GM10266 (cell line): Measurements from ENCODE around the gene FBXL13.

Experiments
- DNase-seq: peaks from one replicate; pipeline ENCODE4 v3.0.0; 2012; ENCODE audit errors: extremely low spot score
- CTCF ChIP-seq: IDR thresholded peaks from 2 replicates; pipeline ENCODE4 v1.5.1; 2012; ENCODE audit warnings: mild to moderate bottlenecking, low read depth; ENCODE audit not compliant: control insufficient read depth, insufficient read depth; ENCODE audit errors: missing control alignments

Gene FBXL13

GRCh38 chr7:102890292-102890970, 184.2 kb downstream of the FBXL13 start:
- DNase-seq, result no peak
- TF ChIP-seq CTCF, result no peak

DNA sequence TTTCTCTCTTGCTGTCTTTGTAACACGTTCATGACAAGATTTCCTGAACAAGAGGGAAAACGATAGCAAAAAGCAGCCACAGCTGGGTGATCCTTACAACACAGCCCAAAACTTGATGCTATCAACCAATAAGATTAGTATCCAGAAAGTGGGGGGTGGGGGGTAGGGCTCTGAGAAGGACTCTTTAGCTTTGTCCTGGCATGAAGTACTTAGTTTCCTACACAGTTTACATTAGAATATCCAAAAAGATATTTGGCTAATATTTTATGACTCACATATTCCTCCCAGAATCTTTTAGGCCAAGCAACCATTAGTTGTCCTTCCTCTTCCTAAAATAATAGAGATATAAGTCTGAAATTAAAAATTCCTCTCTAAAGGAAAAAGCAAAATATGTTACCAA, 184.7 kb downstream of the FBXL13 start:
- TF ChIP-seq CTCF, result no peak

DNA sequence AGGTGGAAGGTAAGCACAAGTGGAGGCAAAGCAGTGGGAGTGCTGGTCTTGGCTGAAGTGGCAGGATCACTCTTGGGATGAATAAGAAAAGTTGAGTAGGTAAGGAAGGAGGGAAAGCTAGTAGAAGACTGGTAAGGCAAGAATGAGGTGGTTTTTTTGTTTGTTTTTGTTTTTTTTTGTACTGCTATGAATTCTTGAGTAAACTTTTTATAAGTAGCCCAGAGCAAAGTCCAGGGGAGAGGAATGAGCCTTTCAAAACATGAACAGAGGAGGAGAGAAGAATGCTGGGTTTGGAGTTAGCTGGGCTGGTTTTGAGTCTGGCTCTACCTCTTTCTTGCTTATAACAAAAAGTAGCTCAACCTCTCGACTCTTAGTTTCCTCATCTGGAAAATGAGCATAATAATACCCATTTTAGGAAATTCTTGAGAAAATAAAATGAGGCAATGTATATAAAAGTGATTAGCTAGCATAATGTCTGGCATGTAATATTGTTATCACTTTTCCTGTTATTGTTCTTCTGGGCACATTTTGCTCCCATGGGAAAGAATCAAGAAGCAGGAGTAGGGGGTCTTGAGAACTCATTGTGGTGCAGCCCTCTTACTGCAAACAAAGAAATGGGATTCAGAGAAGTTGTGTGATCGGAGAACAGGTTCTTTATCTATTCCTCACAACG, 185.9 kb downstream of the FBXL13 start:
- DNase-seq, result no peak
- TF ChIP-seq CTCF, result no peak

More for the DNA sequence above, 184.7 kb downstream of the FBXL13 start:
- DNase-seq, result no peak

- no peak for TF ChIP-seq CTCF
- no peak for DNase-seq
These were observed 191.3 kb downstream of the FBXL13 start for GRCh38 chr7:102883098-102883860.

DNA sequence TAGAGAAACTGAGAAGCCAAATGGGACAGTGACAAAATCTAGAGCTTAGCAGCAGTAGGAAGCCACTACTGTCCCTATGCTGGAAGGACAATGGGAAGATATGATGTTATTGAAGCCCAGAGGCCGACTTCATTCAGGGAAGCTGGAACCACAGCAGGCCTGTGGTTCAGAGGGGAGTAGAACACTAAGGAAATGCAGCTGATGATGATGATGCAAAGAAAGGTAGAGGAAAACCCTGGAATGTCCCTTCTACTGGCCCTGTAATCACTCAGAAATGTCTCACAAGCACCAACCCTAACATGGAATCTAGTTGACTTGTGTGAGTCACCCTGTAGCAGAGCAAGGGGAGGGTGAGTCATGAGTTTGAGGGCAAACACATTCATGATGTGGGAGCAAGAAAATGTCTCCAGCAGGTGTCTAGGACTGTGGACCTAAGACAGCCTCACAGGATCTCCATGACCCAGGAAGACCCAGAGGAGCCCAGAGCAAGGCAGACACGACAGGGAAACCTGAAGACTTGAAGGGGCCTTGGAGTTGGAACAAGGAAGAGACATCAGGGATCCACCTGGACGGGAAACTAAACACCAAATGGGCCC, 198.8 kb downstream of the FBXL13 start:
- no peak for DNase-seq
- no peak for TF ChIP-seq CTCF

- DNase-seq, result no peak
- no peak for TF ChIP-seq CTCF
These were observed 199.6 kb downstream of the FBXL13 start for GRCh38 chr7:102874966-102875365.
